Thymus (tissue), 11 donors: ENCODE results near the gene TRMU. TPM values are rescaled to one million over a fixed set of nuclear protein-coding genes. Genes with fewer than 3 reads are reported as not detected.

Experiments used
- DNase-seq, 9 donors: peaks; one replicate each; pipeline ENCODE4 v3.0.0-alpha.2; 2013; ENCODE audit warnings: low spot score in 9 of 9, low read depth in 6 of 9, missing footprints in 1 of 9
- H3K27ac ChIP-seq, 2 donors: one replicate each; pipeline ENCODE4 v1.5.1; 2013; ENCODE audit warnings: control low read depth in 1 of 2, low read depth in 1 of 2, low read length in 1 of 2, mild to moderate bottlenecking in 1 of 2, moderate library complexity in 1 of 2
- H3K27me3 ChIP-seq, 2 donors: one replicate each; pipeline ENCODE4 v1.5.1; 2013; ENCODE audit warnings: low read length in 1 of 2; ENCODE audit not compliant: control insufficient read depth in 2 of 2, insufficient read depth in 1 of 2
- H3K36me3 ChIP-seq, 2 donors: one replicate each; pipeline ENCODE4 v1.5.1; 2013; ENCODE audit warnings: low read length in 1 of 2, mild to moderate bottlenecking in 1 of 2, moderate library complexity in 1 of 2; ENCODE audit not compliant: control insufficient read depth in 2 of 2, insufficient read depth in 2 of 2
- H3K4me1 ChIP-seq, 2 donors: one replicate each; pipeline ENCODE4 v1.5.1; 2013; ENCODE audit warnings: low read length in 2 of 2; ENCODE audit not compliant: control insufficient read depth in 2 of 2, insufficient read depth in 2 of 2
- H3K4me3 ChIP-seq, 2 donors: one replicate each; pipeline ENCODE4 v1.5.1; 2013; ENCODE audit warnings: low read length in 2 of 2, control low read depth in 1 of 2, mild to moderate bottlenecking in 1 of 2
- H3K9me3 ChIP-seq, 2 donors: one replicate each; pipeline ENCODE4 v1.5.1; 2013; ENCODE audit warnings: low read length in 1 of 2, mild to moderate bottlenecking in 1 of 2; ENCODE audit not compliant: control insufficient read depth in 2 of 2, insufficient read depth in 1 of 2
- WGBS: extraction: QIAGEN DNeasy Blood & Tissue Kit; methylation state at CpG from one replicate; pipeline ENCODE4 v1.1.7; 2013; 5-methylcytosine and 5-hydroxymethylcytosine counted together
- polyA plus RNA-seq: library from polyadenylated mRNA; stranded (reverse); fragments of 200-250 nt; gene quantifications from one replicate; pipeline ENCODE4 v1.2.3, GENCODE V29; 2013
- total RNA-seq: library from RNA; stranded (reverse); fragments of 120-200 nt; gene quantifications from one replicate; pipeline ENCODE4 v1.2.4, GENCODE V29; 2013
- donor health status: healthy.

The TRMU gene
- total and polyA plus RNA-seq, 2 donors, result 27.4 to 28.7 TPM

DNA sequence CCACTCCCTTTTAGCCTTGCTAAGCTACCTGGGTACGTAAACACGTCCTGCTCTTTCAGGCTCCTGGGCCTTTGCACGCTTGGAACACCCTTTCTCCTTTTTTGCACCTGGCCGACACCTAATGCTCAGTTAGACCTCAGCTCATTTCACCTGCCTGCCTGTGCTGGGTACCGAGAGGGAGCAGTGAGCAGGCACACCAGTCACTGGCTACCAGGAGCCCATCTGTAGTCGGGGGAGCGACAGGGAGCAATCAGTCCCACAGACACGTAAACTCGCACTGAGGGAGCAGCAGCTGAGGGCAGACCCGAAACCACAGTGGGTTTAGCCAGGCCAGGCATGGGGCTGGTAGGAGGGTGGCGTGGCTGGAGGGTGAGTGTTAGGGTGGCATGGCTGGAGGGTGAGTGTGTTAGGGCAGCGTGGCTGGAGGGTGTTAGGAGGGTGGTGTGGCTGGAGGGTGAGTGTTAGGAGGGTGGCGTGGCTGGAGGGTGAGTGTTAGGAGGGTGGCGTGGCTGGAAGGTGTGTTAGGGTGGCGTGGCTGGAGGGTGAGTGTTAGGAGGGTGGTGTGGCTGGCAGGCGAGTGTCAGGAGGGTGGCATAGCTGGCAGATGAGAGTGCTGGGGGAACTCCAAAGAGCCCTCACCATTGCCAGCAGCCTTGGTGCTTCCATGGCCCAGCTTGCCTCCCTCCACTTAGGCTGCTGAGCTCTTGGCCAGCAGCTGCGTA, 45.2 kb upstream of the TRMU start:
- H3K9me3 ChIP-seq, result peaks cover 0 to 4% of the 10 kb centered on the region in 2 donors
- H3K36me3 ChIP-seq, result no peaks in the 10 kb centered on the region
- no peak for DNase-seq
- 94% methylated on average over 17 of the region's 17 CpGs for WGBS
- H3K4me1 ChIP-seq, result peaks cover 12 to 30% of the 10 kb centered on the region in 2 donors
- no peak overlapping the region for H3K27ac ChIP-seq
- no peak overlapping the region for H3K4me3 ChIP-seq
- H3K27me3 ChIP-seq, result peaks cover 0 to 6% of the 10 kb centered on the region in 2 donors

DNA sequence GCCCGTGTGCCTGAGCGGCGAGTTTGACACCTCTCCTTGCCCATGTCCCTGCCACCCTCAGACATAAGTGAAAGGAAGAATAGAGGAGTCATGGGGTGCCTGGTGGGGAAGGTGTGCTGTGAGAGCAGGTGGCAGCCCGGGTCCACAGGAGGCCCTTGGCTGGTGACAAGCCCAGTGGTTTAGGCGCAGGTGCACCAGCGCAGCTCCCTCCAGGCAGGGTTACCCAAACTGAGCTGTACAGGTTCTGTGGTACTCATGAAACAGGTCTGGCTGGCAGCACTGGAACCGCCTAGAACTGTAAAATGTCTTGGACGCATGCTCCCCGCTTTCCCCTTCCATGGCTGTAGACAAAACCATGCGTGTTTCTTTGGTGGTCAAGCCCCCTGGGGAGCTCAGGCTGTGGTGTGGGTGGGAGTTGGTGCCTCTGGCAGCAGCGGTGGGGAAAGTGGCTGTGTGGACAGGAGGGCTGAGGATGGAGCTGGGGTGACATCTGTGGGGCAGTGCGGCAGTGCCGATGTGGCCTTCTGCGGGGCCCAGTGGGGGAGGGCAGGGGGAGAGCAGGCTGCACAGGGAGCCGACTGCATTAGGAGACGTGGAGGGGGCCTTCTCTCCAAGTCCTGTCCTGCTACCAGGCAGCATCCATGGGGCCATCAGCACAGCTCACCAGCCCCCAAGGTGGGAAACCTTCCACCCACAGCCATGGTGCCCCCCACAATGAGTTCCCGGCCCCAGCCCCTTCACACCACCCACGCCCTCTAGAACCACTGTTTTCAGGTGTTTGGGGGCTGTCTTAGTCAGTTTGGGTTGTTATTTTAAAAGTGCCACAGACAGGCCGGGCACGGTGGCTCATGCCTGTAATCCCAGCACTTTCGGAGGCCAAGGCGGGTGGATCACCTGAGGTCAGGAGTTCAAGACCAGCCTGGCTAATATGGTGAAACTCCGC, 44.4 kb upstream of the TRMU start:
- Histone ChIP-seq H3K36me3 (no peaks in the 10 kb centered on the region), H3K27me3 (peaks cover 0 to 6% of the 10 kb centered on the region in 2 donors), H3K4me1 (peaks cover 20 to 38% of the 10 kb centered on the region in 2 donors), H3K9me3 (peaks cover 0 to 4% of the 10 kb centered on the region in 2 donors), H3K4me3 (no peak overlapping the region), H3K27ac (no peak overlapping the region)
- no peak for DNase-seq
- 96% methylated on average over 23 of the region's 23 CpGs for WGBS

DNA sequence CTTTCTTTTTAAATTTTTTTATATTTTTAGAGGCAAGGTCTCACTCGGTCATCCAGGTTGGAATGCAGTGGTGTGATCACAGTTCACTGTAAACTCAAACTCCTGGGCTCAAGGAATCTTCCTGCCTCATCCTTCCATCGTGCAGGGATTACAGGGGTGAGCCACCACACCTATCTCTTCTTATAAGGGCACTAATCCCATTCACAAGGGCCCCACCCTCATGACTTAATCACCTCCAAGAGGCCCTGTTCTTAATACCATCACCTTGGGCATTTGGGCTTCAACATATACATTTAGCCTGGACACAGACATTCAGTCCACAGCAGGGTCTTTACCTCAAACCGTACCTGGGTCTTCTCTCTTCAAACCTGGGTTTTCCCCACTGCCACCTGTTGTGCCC, 43.3 kb upstream of the TRMU start:
- Histone ChIP-seq H3K4me1 (peaks cover 21 to 45% of the 10 kb centered on the region in 2 donors), H3K4me3 (no peak overlapping the region), H3K36me3 (no peaks in the 10 kb centered on the region), H3K9me3 (peaks cover 0 to 6% of the 10 kb centered on the region in 2 donors), H3K27ac (no peak overlapping the region), H3K27me3 (peaks cover 0 to 6% of the 10 kb centered on the region in 2 donors)
- 98% methylated on average over 3 of the region's 3 CpGs for WGBS
- DNase-seq, result no peak

DNA sequence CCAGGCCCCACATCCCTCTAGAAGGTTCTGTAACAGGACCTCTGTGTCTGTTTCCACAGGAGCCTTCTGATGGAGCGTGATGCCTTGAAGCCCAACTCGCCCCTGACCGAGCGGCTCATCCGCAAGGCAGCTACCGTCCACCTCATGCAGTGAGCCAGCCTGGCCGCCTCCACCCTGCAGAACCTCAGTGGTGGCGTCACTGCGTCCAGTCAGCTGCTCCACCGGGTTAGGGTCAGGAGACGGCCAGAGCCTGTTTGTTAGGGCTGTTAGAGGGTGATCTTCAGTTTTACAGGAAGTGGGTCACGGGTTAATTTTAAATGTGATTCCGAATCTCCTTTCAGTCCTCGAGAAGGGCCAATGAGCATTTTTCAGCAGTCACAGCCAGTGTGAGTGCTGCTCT, 42.8 kb upstream of the TRMU start:
- 97% methylated on average over 14 of the region's 14 CpGs for WGBS
- H3K27ac ChIP-seq, result peak overlapping the region in 1 of 2 donors; percentile 73
- peaks cover 27 to 50% of the 10 kb centered on the region in 2 donors for H3K4me1 ChIP-seq
- DNase-seq, result no peak
- H3K4me3 ChIP-seq, result no peak overlapping the region
- no peaks in the 10 kb centered on the region for H3K36me3 ChIP-seq
- H3K27me3 ChIP-seq, result peaks cover 0 to 6% of the 10 kb centered on the region in 2 donors
- peaks cover 0 to 8% of the 10 kb centered on the region in 2 donors for H3K9me3 ChIP-seq

DNA sequence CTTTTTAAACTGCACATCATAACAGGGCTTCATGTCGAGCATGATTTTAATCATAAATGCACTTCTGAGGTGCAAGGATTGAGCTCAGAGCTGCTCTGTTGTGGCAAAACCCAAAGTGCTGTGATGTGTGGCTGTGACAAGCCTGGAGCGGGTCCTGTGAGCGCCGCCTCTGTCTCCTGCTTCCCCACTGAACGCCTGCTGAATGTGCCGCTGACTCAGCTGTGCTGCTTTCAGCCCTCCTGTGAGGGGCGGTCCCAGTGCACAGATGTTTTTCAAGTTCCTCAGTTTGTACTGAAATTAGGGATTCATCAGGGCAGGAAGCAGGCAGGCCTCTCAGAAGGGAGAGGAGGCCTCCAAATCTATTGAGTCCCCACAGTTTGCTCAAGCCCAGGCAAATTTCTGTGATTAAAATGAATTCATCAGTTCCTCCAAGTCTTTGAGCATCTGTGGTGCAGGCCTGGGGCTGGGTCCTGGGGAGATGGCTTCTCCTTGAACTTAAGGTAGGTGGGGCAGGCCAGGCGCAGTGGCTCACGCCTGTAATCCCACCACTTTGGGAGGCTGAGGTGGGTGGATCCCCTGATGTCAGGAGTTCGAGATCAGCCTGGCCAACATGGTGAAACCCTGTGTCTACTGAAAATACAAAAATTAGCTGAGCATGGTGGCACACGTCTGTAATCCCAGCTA, 41.8 kb upstream of the TRMU start:
- peak overlapping the region in 1 of 2 donors; percentile 73 for H3K27ac ChIP-seq
- H3K27me3 ChIP-seq, result peaks cover 0 to 6% of the 10 kb centered on the region in 2 donors
- peaks cover 0 to 8% of the 10 kb centered on the region in 2 donors for H3K9me3 ChIP-seq
- peak; percentile 40 to 90 (median 71) for DNase-seq
- 36% methylated on average over 11 of the region's 11 CpGs for WGBS
- no peak overlapping the region for H3K4me3 ChIP-seq
- H3K4me1 ChIP-seq, result peaks cover 31 to 53% of the 10 kb centered on the region in 2 donors
- H3K36me3 ChIP-seq, result peaks cover 0 to 2% of the 10 kb centered on the region in 2 donors

DNA sequence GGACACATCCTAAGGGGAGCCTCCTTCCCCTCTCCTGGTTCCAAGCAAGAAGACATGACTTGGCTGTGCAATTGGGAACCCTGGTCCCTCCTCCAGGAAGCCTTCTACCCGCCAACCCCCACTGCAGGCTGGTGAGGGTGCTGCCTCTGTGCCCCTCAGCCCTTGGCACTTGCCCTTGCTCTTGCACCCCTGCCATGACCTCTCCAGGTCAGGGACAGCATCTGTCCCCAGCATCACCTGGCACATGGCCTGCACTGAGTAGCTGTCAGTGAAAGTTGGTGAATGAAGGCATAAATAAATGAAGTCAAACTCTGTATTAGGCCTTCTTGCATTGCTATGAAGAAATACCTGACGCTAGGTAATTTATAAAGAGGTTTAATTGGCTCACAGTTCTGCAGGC, 40.7 kb upstream of the TRMU start:
- DNase-seq, result no peak
- peaks cover 0 to 3% of the 10 kb centered on the region in 2 donors for H3K27me3 ChIP-seq
- over 99% methylated on average over 2 of the region's 2 CpGs for WGBS
- H3K4me3 ChIP-seq, result no peak overlapping the region
- H3K36me3 ChIP-seq, result peaks cover 3 to 12% of the 10 kb centered on the region in 2 donors
- peaks cover 0 to 8% of the 10 kb centered on the region in 2 donors for H3K9me3 ChIP-seq
- no peak overlapping the region for H3K27ac ChIP-seq
- peaks cover 31 to 59% of the 10 kb centered on the region in 2 donors for H3K4me1 ChIP-seq

DNA sequence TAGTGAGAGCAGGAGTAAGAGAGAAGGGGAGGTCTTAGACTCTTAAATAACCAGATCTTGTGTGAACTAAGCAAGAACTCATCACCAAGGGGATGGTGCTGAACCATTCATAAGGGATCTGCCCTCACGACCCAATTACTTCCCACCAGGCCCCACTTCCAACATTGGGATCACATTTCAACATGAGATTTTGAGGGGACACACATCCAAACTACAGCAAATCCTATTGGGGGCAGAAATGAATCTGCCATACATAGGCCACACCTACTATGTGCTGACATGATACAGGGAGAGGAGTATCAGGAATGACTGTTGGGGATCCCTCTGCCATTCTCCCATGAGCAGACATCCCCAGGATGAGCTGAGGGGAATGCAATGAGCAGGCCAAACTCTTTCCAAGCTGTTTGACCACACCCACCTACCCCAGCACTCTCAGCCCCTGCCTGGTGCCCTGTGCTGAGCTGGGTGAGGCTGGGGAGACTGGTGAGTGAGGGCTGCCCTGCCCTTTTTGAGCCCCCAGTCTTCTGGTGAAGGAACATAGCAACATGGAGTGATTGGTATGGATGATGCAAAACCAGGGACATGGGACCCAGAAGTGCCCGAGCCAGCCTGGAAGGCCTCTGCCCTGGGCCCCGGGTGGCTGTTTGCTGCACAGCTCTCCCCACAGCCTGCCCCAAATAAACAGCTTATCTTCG, 40.1 kb upstream of the TRMU start:
- Histone ChIP-seq H3K4me1 (peaks cover 31 to 59% of the 10 kb centered on the region in 2 donors), H3K4me3 (peak overlapping the region in 1 of 2 donors; percentile 79), H3K27me3 (peaks cover 0 to under 1% of the 10 kb centered on the region in 2 donors), H3K9me3 (peaks cover 0 to 8% of the 10 kb centered on the region in 2 donors), H3K36me3 (peaks cover 5 to 16% of the 10 kb centered on the region in 2 donors), H3K27ac (no peak overlapping the region)
- no peak for DNase-seq
- 93% methylated on average over 4 of the region's 4 CpGs for WGBS
